ENCODE data around the gene PCDHB9.

DNA sequence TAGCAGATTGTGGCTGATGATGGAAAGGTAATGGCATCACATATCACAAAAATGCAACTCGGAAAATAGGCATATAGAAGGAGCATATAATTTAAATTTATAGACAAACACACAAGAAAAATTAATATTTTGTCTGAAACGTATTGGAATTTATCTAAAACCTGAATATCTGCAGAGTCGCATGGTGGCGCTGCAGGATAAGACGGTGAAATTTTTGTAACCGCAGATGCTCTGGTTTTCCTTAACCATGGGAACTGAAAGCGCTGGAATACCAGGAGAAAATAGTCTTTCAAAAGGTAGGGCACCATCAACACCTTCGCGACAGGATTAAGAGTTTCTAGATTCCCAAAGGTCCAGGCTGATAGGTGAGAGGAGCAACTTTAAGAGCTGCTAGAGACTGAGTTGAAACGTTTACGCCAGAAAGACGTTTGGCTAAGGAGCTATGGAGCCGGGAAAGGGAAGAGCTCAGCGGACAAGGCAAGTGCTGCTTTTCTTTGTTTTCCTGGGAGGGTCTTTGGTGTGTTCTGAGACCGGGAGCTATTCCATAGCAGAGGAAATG lies 47.2 kb downstream of the PCDHB9 start:
- no peak for TF ChIP-seq POLR2A (IDR thresholded peaks at IDR 0.05; ENCODE audit: low read depth, low read length)
- no peak for TF ChIP-seq POLR2AphosphoS5 (IDR thresholded peaks at IDR 0.05; ENCODE audit: low read depth, low read length)
- no peak for TF ChIP-seq TAF1 (IDR thresholded peaks at IDR 0.05; ENCODE audit: borderline replicate concordance, low read depth, low read length)

Measured in GM12892 (cell line).